HG02678 (cell line): ENCODE results near the gene TWF1.
A peak's percentile ranks its signal among the peaks of the same experiment; 100 is the strongest.
"Not testable (repeated sequence)": the region's sequence is repeated elsewhere in the genome, so short reads cannot be mapped to it uniquely, and the experiment has no call there.

Source experiments
- ATAC-seq: cut with Tn5 transposase; IDR thresholded peaks from one replicate; pipeline ENCODE4 v1.9.1; 2021; ENCODE audit warnings: mild to moderate bottlenecking, moderate library complexity; ENCODE audit not compliant: unreplicated experiment

Gene TWF1

DNA sequence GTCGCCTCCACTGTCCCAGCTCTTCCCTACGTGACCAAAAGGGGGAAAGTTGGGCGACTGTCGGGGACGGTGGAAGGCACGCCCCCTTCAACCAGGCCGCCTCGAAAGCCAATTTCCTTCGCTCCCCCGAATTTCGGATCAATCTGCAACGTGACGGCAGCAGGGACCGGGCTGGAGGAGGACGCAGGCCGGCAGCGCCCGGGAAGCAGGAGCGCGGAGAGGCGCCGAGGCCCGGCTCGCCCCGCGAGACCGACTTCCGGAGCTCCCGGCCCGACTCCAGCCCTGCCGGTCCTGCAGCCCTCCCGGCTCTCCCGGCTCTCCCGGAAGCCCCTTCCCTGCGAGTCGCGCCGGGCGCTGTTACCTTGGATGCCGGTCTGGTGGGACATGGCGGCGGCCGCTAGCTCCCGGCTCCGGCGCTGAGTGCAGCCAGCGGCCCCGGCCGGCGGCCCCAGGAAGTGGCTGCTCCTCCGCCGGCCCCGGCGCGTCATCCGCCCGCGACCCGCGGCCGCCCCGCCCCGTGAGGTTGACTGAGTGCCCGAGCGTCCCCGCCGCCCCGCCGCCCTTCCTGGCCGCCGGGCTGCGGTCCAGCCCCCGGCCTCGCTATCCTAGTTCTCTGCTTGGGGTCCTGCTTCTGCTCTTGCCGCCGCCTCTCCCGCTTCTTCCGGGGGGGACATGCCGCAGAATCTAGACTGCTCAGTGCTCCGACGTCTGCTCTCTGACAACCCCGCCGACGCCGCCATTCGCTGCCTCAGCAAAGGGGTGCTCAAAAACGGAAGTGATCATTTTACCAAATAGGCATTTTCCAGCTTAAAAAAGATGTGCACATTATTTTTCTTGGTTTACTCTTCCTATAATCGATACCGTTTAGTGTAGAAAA lies at the start of gene TWF1:
TSS of gene TWF1 (minus strand) at position 458 of the 877 bp plus-strand sequence. CDS start at position 386, 72 bp downstream.
- ATAC-seq: peak; percentile 96

DNA sequence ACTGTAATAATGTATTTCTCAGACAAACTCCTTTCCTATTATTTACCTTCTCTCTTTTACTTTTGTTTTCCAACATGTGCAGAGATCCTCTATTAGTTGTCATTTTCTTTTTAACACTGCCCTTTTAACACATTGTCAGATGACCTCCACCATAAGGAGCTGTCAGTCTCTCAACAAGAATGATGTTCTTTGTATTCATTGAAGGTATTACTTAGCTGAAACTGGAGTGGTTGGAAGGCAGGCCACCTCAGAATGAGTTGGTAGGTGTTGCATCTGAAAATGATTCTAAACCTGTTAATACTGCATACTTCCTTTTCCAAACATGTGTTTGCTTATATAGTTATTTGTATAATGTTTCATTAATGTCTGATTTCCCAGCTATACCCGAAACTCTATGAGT lies 46.6 kb upstream of the TWF1 start:
- no peak for ATAC-seq

DNA sequence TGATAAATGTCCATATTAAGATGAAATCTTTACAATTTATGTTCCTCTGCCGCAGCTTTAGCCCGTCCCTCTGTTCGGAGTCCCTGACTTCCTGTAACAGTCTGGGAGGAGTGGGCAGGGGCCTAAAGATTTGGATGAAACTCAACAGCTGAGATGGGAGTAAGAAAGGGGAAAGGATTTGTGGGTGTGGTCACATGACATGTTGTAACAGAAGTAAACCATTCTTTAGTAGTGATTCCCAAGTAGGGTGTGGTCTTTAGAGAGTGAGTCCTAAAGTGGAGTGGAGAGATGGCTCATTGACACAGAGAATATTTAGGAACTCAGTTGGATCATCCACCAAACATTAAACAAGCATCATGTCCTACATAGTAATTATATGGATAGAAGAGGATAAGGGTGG lies 42.7 kb upstream of the TWF1 start:
- ATAC-seq: no peak

DNA sequence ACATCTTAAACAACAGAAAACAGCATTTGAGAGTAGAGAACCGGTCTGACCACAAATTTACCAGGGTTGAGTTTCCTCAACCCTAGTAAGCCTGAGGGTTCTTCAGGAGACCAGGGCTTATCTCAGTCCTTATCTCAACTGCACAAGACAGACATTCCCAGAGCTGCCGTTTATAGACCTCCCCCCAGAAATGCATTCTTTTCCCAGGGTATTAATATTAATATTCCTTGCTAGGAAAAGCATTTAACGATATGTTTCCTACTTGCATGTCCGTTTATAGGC lies 42.0 kb upstream of the TWF1 start:
- no peak for ATAC-seq

DNA sequence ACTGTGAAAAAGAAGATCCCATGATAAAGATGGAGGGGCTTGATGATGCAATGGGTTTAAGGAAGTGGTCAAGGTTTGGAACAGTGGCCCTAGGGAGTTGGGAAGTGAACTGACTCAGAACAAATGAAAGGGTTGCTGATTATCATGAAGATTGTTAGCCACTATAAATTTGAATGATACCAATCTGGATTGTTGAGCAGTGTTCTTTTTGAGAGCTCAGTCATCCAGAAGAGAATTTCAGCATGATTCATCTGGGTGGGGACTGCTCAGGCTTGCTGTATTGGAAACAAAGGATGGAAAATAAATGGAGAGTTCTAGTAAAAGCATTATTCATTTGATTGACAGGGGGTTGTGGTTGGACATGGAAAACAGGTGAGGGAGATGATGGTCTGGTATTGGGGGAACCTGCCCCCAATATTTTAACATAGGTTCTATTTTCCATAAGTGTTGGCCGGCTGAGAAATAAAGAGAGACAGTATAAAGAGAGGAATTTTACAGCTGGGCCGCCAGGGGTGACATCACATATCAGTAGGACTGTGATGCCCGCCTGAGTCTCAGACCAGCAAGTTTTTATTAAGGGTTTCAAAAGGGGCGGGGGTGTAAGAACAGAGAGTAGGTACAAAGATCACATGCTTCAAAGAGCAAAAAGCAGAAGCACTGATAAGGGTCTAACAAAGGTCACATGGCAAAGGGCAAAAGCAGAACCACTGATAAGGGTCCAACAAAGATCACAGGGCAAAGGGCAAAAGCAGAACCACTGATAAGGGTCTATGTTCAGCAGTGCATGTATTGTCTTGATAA lies 41.5 kb upstream of the TWF1 start:
- not testable (repeated sequence) for ATAC-seq

DNA sequence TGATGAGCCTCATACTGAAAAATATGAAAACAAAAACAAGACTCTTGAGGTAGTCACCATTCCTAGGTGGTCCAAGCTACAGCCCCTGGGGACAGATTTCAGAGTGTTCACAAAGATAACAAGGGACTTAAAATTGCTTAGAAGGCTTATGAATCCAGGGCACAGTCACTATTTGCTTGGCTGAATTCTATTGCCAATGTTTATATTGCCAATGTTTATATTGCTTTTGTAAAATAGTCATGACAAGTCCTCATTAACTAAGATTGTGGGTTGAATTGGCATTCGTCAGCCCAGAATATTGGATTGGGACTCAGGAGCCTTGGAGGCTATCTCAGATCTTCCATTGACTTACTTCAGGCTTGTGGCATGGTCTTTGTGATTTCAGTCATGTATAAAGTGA lies 36.1 kb upstream of the TWF1 start:
- no peak for ATAC-seq

DNA sequence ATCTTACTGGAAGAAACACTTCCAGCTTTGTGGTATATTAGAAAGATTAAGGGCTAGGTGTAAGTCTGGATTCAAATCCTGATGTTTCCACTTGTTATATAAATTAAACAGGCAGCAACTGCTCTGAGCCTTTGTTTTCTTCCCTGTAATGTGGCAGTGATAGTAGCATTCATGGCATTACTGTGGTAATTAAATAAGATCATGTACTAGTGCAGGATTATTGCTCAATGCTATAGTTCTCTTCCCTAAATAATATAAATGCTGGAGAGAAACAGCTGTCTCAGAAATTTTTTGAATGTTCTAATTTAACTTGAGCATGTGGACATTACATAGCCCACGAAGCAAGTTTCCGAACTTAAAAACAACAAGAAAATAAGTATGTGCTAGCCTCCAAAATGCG lies 35.1 kb upstream of the TWF1 start:
- no peak for ATAC-seq

DNA sequence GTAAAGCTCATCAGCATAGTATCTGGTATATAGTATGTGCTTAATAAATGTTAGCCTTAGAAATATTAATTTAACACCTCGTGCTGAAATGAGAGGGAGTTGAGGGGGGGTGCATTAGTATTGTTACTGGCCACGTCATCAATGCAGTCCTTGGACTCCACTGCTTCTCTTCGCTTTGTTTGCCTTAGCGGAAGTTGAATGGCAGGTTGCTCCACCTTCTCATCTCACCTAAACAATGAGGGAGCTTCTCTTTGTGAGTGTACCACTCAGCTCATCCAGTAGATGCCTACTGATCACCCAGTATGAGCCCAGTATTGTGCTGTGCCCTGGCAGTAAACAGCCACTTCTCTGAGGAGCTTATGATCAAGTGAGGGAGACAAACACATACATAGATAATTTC lies 34.2 kb upstream of the TWF1 start:
- ATAC-seq: no peak

DNA sequence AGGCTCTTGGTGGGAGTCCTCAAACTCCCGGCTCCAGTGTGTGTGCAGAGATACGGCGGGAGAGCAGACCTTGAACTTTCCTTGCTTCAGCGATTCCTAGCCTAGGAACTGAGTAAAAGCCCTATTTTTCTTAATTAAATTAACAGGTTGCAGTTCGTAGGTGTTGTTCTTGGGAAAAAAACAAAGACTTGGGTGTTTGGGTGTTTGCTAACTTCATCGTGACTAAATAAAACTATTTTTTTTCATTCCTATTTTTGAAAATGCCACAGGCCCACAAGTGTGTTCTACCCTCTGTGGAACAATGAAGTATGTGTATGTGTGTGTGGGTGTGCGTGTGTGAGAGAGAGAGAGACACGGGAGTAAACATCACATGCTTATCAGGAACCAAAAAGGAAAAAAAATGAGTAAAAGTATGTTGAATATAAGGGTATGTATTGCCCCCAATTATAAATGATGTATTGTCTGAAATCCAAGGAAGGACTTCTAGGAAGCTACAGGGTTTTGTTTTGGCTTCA lies 30.4 kb upstream of the TWF1 start:
- peak; percentile 21 for ATAC-seq

DNA sequence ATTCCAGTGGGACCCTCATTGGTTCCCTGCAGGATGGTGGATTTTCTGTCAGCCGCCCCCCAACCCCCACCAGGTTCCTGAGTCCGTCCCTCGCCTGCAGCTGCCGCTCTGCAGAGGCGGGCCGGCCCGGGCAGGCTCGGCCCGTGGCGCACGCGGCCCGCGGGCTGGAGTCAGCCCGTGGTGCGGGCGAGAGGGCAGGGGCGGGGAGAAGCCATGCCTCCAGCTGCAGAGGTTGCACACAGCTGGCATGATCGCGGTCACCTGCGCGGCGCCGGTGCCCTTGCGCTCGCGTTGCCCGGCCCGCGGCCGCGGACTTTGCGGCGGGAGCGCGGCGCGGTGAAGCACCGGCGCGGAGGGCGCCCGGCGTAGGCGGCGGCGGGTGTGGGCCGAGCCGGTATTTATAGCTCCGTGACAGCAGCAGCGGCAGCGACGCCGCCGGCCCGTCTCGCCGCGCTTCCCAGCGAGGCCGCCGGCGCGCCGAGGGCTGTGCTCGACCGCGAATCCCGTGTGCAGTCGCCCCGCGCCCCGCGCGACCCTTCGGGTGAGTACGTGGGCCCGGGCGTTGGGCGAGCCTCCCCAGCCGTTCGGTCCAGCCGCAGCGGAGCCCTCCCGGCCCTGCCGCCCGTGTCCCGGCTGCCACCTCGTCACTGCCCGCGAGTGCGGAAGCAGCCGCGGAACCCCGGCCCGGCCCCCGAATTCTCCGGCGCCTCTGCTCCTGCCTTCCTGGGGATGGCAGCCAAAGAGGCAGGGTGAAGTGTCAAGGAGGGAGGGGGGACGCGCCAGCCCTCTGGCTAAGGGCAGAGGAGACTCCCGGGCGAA lies 29.7 kb upstream of the TWF1 start, which contains the start of gene TMEM117:
TSS of gene TMEM117 (plus strand) at position 426 of the 819 bp plus-strand sequence.
- peak; percentile 75 for ATAC-seq

DNA sequence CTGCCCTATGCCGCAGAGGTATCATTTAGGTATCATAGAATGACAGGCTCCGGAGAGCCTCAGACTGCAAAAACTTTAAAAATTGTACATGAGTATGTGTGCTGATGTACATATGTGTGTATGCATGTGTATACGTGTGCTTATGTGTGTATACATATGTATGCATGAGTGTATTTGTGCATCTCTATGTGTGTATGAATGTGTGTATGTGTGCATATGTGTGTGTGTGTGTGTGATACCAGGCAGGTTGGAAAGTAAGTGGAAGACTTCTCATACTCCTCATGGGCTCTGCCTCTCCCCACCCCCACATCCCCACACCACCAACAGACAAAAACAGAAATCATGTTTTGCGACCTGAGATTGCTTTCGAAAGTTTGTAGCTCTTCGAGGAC lies 29.1 kb upstream of the TWF1 start:
- ATAC-seq: peak; percentile 2

DNA sequence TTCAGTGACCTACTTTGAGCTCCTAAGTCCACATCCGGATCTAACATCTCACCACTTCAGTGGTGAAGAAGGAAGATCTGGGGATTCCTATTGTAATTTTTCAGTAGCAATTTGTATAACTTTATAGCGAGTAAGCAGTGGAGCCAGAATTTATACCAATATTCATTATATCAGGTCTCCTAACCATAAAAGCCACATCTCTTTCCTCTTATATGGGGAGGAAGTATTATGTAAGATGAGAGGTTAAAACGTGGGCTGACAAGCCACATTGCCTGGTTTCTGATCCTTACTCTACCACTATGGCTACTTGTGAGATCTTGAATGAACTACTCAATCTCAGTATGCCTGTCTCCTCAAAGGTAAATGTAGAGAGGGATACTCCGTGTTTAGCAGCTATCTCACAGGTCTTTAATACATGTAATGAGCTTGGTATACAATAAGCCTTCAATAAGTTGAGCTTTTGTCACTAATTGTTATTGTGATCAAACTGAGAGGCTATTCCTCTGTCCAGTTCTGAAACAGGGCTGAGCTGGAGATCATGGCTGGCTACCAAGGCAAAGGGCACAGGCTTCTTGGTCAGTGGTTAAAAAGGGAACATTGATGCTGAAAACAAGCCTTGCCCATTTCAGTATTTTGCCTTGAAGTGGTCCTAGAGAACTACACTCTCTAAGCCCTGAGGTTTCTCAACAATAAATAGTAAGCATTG lies 26.5 kb upstream of the TWF1 start:
- ATAC-seq: no peak

DNA sequence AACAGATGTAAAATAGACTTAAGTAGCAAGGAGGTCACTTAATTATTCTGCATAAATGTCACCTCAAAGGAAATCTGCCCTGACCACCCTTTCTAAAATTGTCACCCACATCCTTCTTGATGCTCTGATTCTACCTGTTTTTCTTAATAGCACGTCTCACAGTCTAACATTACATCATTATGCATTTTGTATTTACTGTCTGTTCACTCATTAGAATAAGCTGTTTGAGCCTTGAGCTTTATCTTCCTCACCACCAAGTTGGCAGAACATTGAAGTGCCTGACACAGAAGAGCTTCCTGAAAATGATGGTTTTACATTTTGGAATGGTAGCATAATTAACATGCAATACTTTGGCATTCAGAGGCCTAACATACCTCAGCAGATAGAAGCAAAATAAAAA lies 21.0 kb upstream of the TWF1 start:
- no peak for ATAC-seq

DNA sequence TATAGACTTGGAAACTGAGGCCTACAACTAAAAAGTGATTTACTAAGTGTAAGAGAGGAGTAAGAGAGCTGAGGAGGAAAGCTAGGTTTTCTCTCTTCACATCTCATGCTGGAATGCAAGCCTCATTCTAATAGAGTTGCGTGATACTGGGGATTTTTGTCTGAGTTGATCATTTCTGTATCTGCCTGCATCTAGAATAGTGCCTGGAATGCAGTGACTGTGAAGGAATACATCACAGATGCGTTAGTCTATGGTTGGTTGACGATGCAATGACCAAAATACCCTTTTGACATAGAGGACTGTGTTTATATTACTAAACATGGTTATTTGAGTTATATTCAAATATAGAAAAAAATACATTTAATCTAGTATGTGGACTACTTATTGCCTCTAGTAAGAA lies 20.6 kb upstream of the TWF1 start:
- no peak for ATAC-seq

DNA sequence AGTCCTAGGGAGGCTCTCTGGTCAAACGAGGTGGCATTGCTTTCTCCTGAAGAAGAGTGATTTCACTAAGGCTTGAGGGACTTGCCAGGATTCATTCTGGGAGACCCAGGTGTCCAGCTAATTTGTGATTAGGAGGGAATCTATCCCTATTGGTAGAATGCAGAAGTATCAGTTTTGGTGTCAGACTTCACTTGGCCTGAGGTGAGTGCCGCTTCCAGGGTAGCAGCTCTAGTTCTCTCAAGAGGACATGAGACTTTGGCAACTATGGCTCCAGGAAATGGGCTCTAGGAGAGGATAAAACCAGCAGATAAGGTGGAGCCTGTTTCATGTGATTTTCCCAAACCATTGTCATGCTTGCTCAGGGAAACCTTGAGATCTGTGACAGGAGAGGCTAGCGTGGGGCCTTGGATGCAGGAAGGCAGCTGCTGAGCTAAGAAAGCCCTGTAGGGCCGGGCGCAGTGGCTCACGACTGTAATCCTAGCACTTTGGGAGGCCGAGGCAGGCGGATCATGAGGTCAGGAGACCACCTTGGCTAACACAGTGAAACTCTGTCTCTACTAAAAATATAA lies 18.2 kb upstream of the TWF1 start:
- ATAC-seq: no peak

DNA sequence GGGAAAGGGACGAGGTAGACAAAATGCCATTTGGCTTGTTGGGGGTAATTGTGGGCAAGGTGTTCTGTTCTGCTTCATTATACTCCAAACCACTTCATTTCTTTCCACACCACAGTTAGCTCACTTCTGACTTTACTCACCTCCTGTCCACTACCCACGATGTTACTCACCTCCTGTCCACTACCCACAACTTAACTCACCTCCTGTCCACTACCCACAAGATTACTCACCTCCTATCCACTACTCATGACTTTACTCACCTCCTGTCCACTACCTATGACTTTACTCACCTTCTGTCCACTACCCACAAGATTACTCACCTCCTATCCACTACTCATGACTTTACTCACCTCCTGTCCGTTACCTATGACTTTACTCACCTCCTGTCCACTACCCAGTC lies 10.1 kb upstream of the TWF1 start:
- no peak for ATAC-seq

DNA sequence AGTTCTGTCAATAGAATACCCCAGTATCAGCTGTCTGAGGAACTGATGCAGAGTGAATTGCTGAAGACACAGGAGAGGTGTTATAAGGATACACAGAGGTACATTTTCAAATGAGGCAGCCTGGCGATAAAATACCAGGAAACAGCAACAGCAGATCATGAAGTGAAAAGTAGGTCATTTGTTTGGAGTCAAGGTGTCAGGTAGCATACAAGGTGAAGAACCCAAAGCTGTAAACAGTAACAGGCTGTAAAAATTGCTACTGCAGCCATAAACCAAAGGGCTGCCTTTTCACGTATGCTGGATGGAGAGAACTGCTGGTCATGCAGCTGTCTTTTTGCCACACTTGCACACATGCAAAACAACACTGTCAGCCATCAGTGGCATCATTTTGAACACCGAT lies 9.3 kb upstream of the TWF1 start:
- ATAC-seq: no peak

DNA sequence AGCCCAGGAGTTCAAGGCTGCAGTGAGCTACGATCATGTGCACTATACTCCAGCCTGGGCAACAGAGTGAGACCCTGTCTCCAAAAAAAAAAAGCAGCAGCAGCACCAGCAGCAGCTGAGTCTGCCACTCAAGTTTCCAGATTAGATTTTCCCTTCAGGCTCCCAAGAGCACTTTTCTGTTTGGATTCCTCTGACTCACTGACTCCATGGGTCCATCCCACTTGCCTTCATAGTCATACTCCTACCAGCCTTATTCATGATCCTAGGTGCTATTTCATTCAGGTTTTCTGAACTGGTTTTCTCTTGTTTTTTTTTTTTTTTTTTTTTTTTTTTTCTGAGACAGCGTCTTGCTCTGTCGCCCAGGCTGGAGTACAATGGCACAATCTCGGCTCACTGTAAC lies 6.8 kb upstream of the TWF1 start:
- ATAC-seq: no peak

DNA sequence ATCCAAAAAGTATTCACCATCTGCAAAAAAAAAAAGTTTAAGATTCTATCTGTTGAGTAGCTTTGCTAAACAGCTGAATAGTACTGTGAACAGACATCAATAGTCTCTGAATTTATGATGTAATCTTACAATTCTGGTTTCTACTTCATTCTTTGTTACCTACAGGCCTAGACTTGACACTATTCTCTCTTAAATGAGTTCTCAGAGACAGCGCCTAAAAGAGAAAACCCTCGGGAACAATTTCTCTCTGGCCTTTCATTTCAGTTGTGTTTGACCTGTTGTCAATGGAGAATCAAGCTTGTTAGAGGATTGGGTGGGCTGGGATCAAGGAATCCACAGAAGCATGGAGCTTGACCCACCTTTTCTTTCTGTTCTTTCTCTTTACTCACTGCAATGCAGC lies 5.9 kb upstream of the TWF1 start:
- ATAC-seq: no peak

DNA sequence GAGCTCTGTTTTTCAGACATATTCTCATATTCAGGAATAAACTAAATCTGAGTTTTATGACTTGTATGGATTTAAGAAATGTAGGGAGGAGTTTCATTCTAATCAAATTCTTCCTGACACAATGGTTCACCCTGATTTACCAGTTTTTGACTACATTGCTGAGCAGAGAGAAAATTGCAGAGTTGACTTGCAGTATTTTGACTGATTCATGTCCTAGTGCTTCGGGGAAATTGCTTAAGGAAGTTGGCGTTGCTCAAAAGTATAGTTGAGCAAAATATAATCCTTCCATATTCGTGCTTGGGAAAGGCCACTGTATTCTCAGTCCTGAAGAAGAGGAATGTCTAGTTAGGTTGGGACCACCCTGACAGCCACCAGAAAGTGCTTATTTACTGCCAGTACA lies 1.3 kb upstream of the TWF1 start:
- no peak for ATAC-seq
